ENCODE results near the gene GRID1.

- TF ChIP-seq POLR2AphosphoS5 (IDR thresholded peaks at IDR 0.05; ENCODE audit: borderline replicate concordance, low read depth, low read length): no peak
- TF ChIP-seq EZH2 (IDR thresholded peaks at IDR 0.05): no peak
- TF ChIP-seq FOXP2 (optimal IDR thresholded peaks at IDR 0.05; ENCODE audit: control extremely low read depth, extremely low read length, insufficient read depth): no peak
Measured at GRCh38 chr10:86192691-86193090, 173.9 kb downstream of the GRID1 start.
